GM19438 (cell line): Measurements from ENCODE around the gene APELA.
"Not testable (repeated sequence)": the region's sequence is repeated elsewhere in the genome, so short reads cannot be mapped to it uniquely, and the experiment has no call there.

Experiments used
- ATAC-seq: cut with Tn5 transposase; IDR thresholded peaks from one replicate; pipeline ENCODE4 v1.9.1; 2021; ENCODE audit warnings: low read depth; ENCODE audit not compliant: unreplicated experiment

The APELA gene, protein sequence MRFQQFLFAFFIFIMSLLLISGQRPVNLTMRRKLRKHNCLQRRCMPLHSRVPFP

DNA sequence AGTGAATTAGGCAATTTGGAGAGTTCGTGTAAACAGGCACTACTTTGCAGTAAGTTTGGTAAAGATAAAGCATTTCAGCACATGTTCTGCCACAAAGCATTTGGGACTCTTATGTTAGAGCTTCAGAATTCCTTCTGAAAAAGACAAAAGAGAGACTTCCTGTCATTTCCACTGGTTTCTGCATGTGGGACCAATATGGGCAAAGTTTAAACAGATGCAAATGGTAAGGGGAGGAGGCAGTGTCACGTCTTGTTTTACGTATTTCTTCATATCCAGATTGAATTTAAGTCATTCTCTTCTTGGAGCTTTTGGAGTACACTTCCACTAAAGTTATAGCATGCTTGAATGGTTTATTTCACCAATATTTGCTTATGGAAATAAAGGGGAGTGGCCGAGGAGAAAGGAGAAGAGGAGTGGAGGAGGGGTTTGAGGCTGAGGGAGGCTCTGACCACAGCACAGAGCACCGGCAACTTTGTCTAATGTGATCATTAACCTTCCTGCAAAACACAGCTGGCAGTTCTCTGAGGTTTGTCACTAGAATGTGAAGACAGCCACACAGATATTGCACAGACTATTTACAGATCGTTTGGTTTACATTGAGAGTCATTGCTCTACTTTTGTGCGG lies at the start of gene APELA:
Gene APELA (plus strand): TSS at position 479 of the 625 bp plus-strand sequence. CDS start 154 bp downstream, outside the sequence.
- peak; percentile 99 for ATAC-seq

DNA sequence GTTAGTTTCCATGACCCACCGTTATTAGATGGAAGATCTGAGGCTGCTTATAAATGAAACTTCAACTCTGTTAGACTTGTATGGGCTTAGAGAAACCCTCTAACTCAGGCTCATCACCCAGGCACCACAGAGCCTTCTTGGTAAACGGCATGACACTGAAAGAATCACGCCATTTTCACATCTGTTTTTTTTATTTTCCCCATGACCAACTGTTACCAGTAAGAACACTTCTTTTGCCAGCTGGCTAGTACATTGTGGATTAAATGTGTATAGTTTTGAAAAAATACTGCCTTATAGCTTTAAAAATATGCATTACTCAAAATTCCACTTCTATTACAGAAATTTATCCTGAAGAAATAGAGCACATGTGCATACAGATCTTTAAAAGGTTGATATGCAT lies 48.0 kb upstream of the APELA start:
- ATAC-seq = no peak

DNA sequence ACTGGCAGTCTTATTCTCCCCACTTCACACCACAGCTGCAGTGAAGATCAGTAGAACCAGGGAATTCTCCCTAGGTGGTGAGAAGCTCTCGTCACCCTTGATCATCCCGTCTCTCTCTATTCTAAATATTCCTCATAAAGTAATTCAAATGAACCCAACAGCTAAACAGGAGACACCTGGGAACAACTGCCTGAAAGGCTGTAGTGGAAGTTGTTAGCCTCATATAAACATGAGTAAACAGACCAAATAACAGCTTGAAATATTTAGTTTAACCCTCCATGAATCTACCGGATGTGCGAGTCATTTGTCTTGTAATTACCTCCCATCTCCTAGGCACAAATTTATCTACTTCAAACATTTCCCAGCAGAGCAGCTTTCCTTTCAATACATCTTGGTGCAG lies 30.4 kb upstream of the APELA start:
- no peak for ATAC-seq

DNA sequence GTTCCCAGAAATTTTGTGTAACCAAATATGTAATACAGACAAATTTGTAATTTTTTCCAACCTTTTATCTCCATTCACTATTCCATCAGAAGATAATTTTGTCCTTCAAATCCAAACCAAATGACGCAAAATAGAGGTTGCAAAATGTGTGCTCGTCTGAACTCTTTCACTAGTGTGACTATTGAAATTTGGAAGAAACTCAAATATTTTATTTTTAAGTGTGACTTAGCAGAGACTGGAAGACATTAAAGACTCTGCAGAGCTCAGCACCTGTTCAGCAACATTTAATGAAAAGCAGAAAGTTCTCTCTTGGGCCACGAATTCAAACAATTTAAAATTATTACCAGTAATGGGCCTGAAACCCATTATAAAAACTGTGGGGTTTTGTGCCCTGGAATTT lies 30.0 kb upstream of the APELA start:
- ATAC-seq = no peak

DNA sequence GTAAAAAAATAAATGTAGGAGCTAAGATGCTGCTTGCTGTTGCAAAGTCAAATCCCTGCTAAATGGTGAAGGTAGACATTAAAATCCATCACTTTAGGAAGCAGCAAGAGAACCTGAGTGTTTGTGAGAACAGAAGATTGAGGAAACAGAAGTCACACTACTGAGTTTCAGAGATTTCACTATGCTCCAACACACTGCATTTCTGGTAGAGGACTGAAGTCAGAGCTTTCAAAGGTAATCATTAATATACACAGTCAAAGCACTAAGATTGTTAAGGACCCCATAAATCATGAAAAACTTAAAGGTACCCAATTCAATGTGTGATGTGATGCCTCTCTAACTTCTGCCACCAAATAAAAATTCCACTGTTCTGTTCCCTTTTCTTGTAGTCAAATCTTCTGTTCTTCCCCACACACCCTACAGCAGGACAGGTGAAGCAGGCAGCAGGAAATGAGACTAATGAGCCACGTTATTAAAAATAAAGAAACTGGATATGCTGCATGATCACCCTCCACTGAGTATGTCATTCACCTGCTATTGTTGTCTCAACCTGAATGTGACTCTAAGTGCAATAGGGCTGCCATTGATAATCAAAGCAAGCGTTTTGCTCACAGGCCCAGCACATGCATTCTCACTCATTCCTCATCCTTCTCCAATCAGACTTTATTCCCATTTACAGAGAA lies 28.9 kb upstream of the APELA start:
- peak; percentile 93 for ATAC-seq

DNA sequence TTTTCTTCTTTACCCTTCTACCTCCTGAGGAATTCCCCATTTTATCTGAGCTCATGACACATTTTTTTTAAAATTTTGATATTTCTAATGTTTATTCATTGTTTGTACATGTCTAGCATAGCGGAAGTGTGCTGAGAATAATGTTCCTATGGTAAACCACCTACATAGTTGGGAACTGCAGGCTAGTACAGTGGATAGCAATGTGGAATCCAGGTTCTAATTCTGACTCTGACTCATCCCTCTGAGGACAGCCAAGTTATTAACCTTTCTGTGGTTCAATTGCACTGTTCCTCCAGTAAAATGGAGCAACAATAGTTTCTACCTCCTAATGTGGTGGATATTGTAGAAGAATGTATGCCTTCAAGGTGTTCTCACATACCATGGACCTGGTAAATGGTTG lies 20.6 kb upstream of the APELA start:
- no peak for ATAC-seq

DNA sequence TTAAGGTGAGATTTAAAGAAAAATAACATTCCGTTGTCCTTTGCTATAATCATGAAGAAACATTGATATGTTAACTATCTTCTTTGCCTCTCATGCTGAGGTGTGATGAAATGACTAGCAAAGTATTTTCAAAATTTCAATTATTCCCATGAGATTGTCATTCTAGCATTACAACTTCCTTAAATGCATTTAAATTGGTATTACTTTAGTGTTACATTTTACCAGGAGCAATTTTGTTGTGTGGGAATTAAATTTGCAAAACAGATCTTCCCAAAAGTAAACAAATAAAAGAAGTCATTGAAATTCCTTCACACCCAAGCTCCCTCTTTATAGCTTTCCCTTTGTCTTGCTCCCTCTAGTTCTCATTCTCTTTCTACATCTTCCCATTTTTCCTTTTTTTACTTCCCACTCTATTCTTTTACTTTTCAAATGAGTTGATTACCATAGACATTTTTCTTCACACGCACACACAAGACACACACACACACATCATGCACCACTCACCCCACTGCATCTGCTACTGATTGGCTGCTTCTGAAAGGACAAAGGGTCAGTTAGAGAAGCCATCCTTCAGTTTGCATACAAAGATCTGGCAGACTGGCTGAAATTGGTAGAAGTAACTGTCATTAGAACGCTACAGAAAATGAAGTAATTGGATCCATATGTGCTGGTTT lies 10.0 kb upstream of the APELA start:
- ATAC-seq = peak; percentile 69

DNA sequence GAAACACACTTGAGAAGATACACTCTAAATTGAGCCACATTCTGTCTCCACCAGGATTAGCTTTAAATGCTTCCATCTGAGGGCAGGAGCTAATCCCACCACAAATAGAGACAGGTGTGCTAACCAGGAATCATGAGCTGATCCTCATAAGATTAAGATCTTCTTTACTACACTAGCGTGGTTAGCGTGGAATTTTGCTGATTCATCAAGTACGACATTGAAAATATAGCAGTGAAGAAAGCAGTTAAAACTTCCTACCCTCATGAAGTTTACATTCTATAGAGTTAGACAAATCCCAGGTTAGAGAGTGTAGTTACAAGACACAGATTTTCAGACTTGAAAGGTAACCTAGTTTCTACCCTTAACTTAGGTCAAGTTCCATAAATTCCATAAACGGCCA lies 5.3 kb upstream of the APELA start:
- no peak for ATAC-seq

DNA sequence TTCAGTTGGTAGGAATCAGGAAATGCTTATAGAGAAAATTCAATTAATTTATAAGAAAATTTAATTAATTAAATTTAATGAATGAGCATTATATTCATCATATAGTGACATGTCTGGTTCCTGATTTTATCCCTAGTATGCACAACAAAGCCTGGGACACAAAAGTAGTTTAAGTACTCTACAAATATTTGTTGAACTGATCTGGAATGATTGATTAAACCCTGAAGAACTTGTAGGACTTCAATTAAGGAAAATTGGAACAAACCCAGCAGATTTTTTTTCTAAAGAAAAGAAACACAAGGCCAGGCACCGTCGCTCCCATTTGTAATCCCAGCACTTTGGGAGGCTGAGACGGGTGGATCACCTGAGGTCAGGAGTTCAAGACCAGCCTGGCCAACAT lies 4.5 kb upstream of the APELA start:
- no peak for ATAC-seq

DNA sequence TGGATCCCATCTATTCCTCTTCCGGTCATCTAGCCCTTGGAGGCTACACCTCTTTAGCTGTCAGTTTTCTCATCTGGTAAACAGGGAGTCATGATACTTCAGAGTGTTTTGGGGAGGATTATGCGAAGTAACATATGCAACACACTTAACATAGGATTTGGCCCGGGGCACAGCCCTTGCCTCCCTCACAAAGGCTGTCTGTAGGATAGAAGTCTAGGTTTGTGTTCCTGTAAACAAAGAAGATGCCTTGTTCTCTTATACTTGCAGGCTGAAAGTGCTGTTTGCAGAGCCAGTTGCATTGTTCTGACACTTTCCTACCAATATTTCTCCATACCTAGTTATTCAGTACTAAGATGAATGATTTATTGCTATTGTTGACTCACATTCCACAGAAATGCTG lies 2.2 kb upstream of the APELA start:
- ATAC-seq = no peak

DNA sequence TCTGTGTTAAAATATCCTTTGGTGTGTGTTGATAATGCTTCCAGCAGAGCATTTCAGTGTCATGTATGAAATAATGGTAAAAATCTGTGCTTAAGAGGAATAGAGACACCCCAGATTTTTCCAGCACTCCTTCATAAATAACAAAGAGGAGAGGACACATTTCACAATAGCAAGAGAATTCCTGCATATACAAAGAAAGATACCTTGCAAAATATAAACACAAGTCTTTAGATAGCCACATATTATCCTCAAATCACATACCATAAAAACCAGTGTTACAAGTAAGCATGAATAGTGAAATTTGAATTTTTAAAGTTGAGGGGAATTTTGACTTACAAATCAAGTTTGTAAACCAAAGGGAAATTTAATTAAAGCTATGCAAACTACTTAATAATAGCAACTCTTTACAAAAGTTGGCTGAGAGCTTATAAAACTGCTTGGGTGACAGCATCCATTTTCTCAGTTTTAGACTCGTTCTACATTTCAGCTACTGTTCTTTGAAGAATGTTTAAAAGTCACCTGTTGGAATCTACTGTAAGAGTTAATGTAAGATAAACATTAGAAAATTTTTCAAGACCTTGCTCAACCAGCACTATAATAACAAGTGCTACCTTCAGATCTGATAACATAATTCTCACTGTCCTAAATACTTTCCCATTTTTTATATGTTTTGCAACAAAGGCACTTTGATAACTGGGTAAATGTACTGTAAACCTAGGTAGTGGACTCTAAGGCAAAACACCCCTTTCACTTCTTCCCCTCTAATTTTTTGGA lies 3.7 kb downstream of the APELA start:
- ATAC-seq = no peak

DNA sequence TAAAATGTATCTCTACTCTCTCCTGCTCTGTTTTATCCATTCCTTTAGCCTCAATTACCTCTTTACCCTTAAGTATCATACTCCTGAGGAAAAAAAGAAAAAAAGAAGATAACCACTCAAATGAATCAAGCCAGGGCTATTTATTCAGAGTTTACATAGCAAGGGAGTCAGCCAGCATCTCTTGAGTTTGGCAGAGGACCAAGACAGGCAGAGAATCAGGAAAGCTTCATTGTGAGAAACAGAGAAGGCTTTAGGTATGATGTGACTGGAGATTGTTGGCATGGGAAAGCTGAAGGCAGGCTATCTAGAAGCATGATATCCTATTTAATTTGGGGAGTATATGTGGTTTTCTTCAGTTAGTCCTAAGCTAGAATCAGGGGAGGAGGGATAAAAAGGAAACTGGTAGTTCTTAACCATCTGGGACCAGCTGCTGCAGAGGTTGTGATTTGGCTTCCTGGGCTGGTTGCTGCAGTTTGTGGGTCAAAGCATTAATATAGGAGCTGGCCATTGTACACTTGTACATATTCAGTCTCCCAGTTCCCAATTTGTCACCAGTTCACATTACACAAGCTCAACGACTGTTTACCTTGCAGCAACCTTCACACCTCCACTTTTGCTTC lies 11.2 kb downstream of the APELA start:
- no peak for ATAC-seq

DNA sequence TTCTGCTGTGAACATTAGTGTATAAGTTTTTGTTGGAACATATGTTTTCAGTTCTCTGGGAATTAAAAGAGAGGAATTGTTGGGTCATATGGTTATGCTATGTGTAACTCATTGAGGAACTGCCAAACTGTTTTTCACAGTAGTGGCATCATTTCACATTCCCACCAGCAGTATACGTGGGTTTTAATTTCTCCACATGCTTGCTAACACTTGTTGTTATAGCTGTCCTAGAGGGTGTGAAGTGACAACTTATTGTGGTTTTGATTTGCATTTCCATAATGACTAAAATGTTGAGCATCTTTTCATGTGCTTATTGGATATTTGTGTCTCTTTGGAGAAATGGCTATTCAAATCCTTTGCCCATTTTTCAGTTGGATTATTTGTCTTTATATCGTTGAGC lies 13.7 kb downstream of the APELA start:
- no peak for ATAC-seq

DNA sequence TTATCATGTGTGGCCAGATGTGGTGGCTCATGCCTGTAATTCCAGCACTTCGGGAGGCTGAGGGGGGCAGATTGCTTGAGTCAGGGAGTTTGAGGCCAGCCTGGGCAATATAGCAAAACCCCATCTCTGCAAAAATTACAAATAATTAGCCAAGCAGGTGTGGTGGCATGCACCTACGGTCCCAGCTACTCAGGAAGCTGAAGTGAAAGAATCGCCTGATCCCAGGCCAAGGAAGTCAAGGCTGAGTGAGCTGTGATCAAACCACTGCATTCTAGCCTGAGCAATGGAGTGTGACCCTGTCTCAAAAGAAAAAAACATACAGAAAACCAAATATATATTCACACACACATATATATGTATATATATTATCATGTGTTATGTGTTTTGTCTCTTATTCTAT lies 15.0 kb downstream of the APELA start:
- ATAC-seq = peak; percentile 81

DNA sequence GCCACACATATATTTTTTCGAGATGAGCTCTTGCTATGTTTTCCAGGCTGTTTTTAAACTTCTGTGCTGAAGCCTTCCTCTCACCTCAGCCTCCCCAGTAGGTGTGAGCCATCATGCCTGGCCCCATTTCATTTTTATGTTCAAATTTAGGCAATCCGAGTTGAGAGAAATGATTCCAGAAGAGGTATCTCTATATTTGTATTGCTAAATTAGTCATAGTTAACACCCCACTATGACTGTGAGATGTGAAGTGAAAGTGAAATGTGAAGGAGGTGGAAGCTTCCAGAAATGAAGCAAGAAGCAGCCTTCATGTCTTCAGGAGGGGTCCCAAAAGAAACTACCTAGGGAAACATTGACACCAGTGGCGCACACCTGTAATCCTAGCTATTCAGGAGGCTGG lies 17.7 kb downstream of the APELA start:
- ATAC-seq = peak; percentile 21

DNA sequence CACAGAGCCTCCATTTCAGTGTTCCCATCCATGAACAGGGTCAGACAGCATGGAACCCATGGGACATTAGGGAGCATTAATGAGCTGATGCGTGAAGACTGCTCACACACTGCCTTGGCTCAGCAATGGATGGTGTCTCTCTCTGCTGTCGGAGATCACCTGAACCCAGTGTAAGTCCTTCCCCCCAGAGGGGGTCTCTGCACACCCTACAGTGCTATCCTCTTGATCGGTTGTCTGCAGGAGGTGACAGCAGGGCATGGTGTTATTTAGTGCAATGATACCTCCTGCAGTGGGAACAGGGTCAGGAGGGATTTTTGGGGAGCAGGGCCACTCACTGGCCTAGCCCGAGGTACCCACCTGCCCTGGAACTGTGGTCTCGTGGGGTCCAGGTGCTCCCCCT lies 25.6 kb downstream of the APELA start:
- no peak for ATAC-seq

DNA sequence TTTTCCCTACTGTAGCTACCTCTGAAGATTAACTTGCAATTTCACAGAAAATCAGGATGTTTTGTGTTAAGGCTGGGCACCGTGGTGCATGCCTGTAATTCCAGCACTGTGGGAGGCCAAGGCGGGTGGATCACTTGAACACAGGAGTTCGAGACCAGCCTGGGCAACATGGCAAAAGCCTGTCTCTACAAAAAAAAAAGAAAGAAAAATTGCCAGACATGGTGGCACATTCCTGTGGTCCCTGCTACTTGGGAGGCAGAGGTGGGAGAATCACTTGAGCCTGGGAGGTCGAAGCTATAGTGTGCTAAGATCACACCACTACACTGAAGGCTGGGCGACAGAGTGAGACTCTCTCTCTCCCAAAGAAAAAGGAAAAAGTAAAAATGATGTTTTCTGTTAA lies 27.4 kb downstream of the APELA start:
- ATAC-seq = no peak

DNA sequence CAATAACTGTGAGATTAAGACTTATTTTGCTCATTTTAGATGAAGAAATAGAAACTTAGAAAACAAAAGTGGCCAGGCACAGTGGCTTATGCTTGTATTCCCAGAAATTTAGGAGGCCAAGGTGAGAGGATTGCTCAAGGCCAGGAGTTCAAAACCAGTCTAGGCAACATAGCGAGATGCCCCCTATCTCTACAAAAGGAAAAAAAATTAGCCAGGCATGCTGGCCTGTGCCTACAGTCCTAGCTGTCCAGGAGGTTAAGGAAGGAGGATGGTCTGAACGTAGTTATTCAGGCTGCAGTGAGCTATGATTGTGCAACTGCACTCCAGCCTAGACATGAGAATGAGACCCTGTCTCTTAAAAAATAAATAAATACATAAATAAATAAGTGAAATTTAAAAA lies 28.0 kb downstream of the APELA start:
- no peak for ATAC-seq

DNA sequence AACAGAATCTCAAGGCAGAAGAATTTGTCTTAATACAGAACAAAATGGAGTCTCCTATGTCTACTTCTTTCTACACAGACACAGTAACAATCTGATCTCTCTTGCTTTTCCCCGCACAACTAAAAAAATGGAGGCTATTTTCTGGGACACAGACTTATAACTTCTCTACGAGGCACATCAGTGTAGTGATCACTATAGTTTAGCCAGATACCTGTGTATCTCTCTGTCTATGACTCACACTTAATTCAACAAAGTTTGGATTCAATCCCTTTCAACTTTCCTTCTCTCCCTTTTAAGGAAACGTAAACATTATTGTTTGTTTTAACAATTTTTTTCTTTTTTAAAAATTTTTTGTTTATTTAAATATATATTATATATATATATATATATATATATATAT lies 29.4 kb downstream of the APELA start:
- no peak for ATAC-seq

DNA sequence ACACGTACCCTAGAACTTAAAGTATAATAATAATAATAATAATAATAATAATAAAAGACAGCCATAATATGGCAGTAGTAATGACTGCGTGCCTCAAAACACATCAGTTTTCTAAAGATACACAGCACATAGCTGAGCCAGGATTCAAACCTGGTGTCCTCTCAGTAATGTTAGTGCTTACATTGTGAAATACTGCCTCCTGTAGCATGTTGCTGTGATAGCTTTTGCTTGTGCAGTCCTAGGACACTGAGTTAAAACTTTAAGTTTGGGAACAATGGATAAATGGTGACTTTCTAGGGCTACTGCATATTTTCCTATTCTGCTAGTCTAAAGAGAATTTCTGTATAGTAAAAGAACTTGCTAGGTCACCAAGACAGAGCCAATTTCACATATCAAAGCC lies 36.5 kb downstream of the APELA start:
- not testable (repeated sequence) for ATAC-seq

DNA sequence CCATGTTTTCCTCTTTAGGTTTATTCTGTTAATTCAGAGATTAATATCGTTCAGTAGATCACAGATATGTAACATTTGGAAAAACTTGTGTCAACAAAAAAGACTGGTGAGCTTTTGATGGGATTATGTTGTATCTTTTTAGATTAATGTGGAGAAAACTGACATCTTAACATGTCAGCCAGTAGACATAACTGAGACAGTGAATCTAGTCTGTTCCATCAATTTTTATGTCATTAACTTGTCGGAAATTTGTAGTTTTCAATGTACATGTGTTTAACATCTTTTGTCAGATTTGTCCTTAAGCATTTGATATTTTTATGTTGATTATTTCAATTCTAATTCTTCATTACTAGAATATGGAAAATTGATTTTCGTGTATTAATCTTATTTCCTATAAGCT lies 42.0 kb downstream of the APELA start:
- no peak for ATAC-seq
